NCI-H1694 treated with DMSO at 0.1 percent for 48 hours (cell line): Measurements from ENCODE around the gene SYVN1.
"Not testable (repeated sequence)": the region's sequence is repeated elsewhere in the genome, so short reads cannot be mapped to it uniquely, and the experiment has no call there.

Experiments used
- DNase-seq: peaks from one replicate; lab custom pipeline; 2025; lab: John Stamatoyannopoulos, UW

Gene SYVN1

GRCh38 chr11:65134240-65134951, at the start of gene SYVN1:
Gene SYVN1 (minus strand): TSS chr11:65134519. CDS start chr11:65133601, 918 bp downstream.
- peak; percentile 70 for DNase-seq

DNA sequence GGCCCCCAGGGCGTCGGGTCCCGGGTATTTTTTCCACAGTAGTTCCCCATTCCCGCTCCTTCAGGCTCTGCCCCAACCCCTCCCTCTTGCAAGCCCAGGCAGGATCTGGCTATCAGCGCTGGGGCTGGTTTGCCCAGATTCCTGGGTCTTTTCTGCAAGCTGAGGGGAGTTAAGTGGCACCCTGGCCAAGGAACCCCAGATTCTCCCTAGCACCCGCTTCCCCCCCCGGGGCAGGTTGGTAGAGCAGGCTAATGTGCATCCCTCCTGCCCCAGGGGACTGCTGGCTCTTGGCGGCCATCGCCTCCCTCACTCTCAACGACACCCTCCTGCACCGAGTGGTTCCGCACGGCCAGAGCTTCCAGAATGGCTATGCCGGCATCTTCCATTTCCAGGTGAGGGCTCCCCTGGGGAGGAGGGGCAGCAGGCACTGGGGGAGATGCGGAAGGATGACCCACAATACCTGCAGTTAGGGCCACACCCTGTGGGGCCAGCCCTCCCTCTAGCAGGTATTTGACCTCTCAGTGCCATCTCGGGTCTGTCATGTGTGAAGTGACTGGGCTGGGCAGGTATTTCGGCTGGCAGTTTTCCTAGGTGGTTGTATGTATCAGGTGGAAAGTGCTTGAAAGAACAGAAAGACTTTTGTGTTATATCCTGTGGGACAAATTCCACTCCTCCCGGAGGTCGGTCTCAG, 49.0 kb upstream of the SYVN1 start:
- no peak for DNase-seq

DNA sequence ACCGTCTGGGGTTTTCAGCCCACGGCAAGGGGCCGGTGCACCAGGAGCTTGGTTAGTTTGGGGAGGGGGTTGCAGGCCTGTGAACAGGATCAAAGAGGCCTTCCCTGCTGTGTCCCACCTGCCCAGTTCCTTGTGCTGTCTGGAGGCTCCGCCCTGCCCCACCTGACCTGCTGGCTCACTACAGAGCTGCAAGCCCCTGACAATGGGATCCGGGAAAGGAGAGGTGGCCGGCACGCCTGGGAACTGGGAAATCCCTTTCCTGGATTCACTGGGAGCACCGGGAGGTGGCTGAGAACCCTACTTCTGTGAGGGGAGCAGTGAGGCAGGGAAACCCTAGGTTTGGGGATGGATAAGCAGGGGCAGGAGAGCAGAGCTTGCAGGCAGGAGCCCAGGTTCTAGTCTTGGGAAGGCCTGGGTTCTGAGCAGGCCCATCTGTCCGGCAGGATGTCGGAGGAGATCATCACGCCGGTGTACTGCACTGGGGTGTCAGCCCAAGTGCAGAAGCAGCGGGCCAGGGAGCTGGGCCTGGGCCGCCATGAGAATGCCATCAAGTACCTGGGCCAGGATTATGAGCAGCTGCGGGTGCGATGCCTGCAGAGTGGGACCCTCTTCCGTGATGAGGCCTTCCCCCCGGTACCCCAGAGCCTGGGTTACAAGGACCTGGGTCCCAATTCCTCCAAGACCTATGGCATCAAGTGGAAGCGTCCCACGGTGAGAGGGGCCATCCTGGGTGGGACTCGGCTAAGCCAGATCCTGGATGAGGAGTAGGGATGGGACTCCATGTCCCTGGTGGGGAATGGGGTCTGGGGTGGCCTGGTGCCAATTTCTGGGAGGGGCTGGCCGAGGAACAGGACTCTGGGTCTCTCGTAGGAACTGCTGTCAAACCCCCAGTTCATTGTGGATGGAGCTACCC, 48.2 kb upstream of the SYVN1 start:
- no peak for DNase-seq

DNA sequence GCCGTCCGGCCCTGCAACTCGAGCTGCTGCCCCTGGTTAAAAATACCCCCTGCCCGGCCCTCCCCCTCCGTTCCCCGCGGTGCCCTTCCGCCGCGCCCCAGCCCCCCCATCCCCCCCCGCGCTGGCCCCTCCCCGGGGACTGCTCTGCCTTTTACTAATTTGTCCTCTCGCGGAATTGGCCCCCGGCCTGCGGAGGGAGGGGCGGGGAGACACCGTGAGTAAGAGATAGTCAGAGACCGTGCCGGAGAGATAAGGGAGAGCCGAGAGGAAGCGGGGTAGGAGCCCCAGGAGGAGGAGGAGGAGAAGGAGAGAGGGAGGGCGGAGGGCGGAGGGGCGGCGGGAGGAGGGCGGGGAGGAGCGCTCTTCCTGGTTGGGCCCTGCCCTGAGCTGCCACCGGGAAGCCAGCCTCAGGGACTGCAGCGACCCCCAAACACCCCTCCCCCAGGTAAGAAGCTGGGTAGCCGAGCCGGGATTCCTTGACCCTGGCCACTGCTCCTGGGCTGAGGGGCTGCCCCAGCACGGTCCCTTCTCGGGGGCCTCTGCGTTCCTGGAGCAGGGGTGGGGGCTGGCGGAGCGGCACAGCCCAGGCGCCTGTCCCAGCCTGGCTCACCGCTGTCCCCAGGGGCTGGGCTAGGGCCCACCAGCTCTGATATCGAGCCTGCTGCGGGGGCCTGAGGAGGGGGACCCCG, 47.4 kb upstream of the SYVN1 start, which contains the start of gene CAPN1:
Gene CAPN1 (plus strand): TSS at position 360 of the 689 bp plus-strand sequence. CDS start 774 bp downstream, outside the sequence.
- peak; percentile 30 for DNase-seq

- DNase-seq: peak; percentile 15
Observed at GRCh38 chr11:65180877-65181568, 46.7 kb upstream of the SYVN1 start.

GRCh38 chr11:65174571-65175010, 40.3 kb upstream of the SYVN1 start:
- not testable (repeated sequence) for DNase-seq

DNA sequence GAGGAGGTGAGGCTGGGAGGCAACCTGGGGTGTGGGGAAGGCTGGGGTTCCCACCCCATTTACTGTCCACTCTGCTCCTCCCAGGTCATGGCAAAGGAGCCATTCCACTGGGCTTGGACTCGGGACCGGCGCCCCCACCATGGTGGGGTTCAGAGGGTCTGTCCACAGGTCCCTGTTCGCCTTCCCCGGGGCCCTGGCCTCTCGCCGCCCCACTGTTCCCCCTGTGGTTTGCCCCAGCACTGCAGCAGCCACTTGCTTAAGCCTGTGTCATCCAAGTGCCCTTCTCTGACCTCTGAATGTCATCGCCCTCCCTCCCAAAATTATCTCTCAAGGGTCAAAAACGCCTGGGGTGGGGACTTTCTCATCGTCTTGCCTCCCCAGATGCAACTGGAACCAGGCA, 38.3 kb upstream of the SYVN1 start:
- no peak for DNase-seq

DNA sequence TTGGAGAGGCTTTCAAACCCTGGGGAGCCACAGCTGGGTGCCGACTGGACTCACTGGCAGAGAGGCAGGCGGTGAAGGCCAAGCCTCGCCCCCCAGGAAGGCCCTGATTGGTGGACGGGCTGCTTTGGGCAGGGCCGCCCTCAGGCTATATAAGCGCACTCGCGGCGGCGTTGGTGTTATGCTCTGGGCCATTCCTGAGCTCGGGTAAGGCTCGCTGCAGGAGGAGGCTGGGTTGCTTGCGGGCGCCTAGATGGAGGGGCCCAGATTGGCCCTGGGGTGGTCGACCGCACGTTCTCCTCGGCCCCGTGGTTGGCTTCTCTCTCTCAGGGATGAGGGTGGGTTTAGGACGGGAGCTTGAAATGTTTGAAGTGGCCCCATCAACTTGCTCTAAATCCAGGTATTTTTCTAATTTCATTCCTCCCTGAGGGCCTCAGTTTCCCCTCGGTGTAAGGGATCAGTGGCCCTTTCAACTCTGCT, 35.8 kb upstream of the SYVN1 start, which contains the start of gene SPDYC:
Gene SPDYC (plus strand): TSS at position 176 of the 477 bp plus-strand sequence. CDS start 1,125 bp downstream, outside the sequence.
- DNase-seq: no peak

DNA sequence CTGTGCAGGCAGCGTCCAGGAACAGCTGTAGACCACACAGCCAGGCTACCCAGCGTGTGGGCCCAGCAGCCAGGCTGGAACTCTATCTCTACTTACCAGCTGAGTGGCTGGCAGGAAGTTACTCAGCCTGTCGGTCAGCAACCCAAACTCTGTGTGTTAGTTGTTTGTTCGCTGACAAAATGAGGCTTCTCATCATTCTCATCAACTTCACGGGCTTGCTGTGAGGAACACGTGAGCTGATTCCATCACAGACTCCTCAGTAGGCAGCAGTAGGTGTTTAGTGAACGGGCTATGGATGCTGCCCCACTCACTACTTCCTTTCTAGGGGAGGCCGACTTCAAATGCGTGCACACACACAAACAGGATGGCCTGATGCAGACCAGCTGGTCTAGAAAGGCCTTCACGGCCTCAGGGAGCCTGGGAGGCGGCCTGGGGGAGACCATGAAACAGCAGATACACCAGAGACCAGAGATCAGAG, 34.9 kb upstream of the SYVN1 start:
- no peak for DNase-seq

GRCh38 chr11:65167656-65168055, 33.3 kb upstream of the SYVN1 start:
- no peak for DNase-seq

GRCh38 chr11:65166893-65167292, 32.6 kb upstream of the SYVN1 start:
- DNase-seq: no peak

DNA sequence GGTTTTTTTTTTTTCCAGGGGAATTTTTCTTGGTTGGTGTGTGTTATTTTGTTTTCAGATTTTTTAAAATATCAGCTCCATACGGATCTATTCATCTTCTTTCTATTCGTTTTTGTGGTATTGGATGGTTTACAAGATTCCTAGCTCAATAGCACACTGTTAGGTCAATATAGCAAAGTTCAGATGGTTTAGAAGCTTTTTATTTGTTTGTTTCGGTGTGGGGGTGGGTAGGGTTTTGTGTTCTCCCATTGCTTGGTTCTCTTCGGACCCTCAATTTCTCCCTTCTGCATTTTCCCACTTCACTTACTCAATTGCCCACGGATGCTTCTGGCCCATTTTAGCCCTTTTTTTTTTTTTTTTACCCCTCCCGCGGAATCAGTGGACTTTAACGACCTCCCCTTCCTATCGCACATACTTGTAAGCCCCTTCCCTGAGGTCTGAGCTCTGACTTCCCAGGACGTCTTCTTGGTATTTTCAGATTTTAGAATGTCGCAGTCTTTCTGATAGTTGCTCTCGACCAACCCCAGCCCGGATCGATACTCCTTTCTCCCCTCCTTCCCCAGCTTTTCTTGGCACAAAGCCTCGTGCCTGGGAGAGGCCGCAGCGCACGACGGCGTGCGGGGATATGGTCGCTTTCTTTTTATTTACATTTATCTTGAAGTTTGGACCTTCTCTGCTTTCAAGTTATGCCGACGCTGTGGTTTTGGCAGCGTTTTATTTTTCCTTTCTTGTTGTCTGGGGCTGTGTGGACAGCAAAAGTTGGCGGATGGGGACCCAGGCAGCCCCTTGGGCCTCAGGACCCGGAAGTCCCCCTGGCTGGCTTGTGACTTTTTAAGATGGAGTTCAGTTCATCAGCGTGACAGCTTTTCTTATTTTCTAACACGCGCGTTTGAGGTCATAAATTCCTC, 31.3 kb upstream of the SYVN1 start:
- DNase-seq: no peak

GRCh38 chr11:65163684-65164083, 29.4 kb upstream of the SYVN1 start:
- DNase-seq: no peak

GRCh38 chr11:65160643-65161042, 26.3 kb upstream of the SYVN1 start:
- DNase-seq: no peak

- DNase-seq: no peak
Observed at GRCh38 chr11:65159012-65159411, 24.7 kb upstream of the SYVN1 start.

DNA sequence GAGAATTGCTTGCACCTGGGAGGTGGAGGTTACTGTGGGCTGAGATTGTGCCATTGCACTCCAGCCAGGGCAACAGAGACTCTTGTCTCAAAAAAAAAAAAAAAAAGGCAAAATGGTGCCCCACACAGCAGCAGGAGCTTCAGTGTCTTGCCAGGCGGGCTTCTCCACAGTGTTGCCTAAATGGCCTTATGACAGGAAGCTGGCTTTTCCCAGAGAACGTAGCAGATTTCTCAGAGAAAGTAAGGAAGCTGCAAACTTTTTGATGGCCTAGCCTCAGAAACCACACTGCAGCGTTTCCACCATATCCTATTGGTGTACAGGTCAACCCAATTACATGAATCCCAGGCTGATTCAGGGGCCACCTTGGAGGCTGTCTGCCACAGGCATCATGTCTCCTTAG, 23.0 kb upstream of the SYVN1 start:
- no peak for DNase-seq

GRCh38 chr11:65156926-65157325, 22.6 kb upstream of the SYVN1 start:
- no peak for DNase-seq

GRCh38 chr11:65156256-65156655, 21.9 kb upstream of the SYVN1 start:
- no peak for DNase-seq

DNA sequence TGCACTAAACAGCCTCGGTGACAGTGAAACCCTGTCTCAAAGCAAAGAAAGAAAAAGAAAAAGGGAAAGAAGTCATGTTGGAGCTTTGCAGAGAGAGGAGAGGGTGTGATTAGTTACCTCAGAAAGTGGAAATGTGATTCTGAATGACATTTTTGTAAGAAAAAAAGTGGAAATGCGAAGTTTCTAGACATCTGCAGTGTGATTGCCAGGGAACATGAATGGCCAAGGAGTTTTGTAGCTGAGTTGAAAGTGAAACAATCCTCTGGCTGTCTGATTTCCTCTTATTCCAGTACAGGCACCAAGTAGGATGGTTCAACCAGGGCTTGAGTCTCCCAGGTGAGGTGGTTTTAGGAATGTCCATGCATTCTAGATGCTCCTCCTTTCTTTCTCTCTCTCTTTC, 17.8 kb upstream of the SYVN1 start:
- no peak for DNase-seq
